H9 (cell line): ENCODE data around the gene ACTN1. TPM values are rescaled to one million over a fixed set of nuclear protein-coding genes. Genes with fewer than 3 reads are reported as not detected.

Experiments used
- DNase-seq: peaks from one replicate; pipeline ENCODE4 v3.0.0-alpha.2; 2017
- H2AFZ ChIP-seq: one replicate; pipeline ENCODE4 v1.6.1; 2013; ENCODE audit warnings: mild to moderate bottlenecking, low read length, control low read depth, moderate library complexity
- H2AK5ac ChIP-seq: 2 replicates; pipeline ENCODE4 v1.6.1; 2013; ENCODE audit warnings: low read length, control low read depth, mixed read lengths; ENCODE audit not compliant: insufficient read length
- H2BK120ac ChIP-seq: one replicate; pipeline ENCODE4 v1.6.1; 2013; ENCODE audit warnings: low read depth, mild to moderate bottlenecking, low read length, control low read depth, inconsistent platforms; ENCODE audit not compliant: poor library complexity, severe bottlenecking
- H2BK12ac ChIP-seq: 2 replicates; pipeline ENCODE4 v1.6.1; 2013; ENCODE audit warnings: low read length, control low read depth, mixed read lengths, low read depth; ENCODE audit not compliant: insufficient read length
- H2BK15ac ChIP-seq: 2 replicates; pipeline ENCODE4 v1.6.1; 2013; ENCODE audit warnings: low read depth, low read length, control low read depth
- H2BK20ac ChIP-seq: one replicate; pipeline ENCODE4 v1.6.1; 2013; ENCODE audit warnings: low read depth, mild to moderate bottlenecking, low read length, control low read depth, inconsistent platforms; ENCODE audit not compliant: poor library complexity, severe bottlenecking
- H2BK5ac ChIP-seq: 2 replicates; pipeline ENCODE4 v1.6.1; 2013; ENCODE audit warnings: low read length, control low read depth, mixed read lengths; ENCODE audit not compliant: insufficient read length
- H3K14ac ChIP-seq: 2 replicates; pipeline ENCODE4 v1.6.1; 2013; ENCODE audit warnings: low read length, control low read depth; ENCODE audit not compliant: insufficient read depth
- H3K18ac ChIP-seq: 2 replicates; pipeline ENCODE4 v1.6.1; 2013; ENCODE audit warnings: low read depth, mild to moderate bottlenecking, mixed read lengths, low read length, control low read depth; ENCODE audit not compliant: insufficient read length
- H3K23ac ChIP-seq: 2 replicates; pipeline ENCODE4 v1.6.1; 2013; ENCODE audit warnings: low read length, control low read depth, mixed read lengths, low read depth; ENCODE audit not compliant: insufficient read length
- H3K23me2 ChIP-seq: 2 replicates; pipeline ENCODE4 v1.6.1; 2013; ENCODE audit warnings: low read depth, mild to moderate bottlenecking, mixed read lengths, low read length, control low read depth; ENCODE audit not compliant: insufficient read length, poor library complexity, severe bottlenecking
- H3K27ac ChIP-seq: 2 replicates; pipeline ENCODE4 v1.5.1; 2013; ENCODE audit warnings: low read length, control low read depth, mixed read lengths, low read depth; ENCODE audit not compliant: insufficient read length
- H3K27me3 ChIP-seq: 2 replicates; pipeline ENCODE4 v1.6.1; 2013; ENCODE audit warnings: low read length, control low read depth, inconsistent platforms; ENCODE audit not compliant: insufficient read depth
- H3K4ac ChIP-seq: 2 replicates; pipeline ENCODE4 v1.6.1; 2013; ENCODE audit warnings: low read depth, mild to moderate bottlenecking, control low read depth, inconsistent platforms, low read length, moderate library complexity
- H3K4me1 ChIP-seq: 2 replicates; pipeline ENCODE4 v1.6.1; 2013; ENCODE audit warnings: low read length, control low read depth, inconsistent platforms; ENCODE audit not compliant: insufficient read depth
- H3K4me2 ChIP-seq: 2 replicates; pipeline ENCODE4 v1.6.1; 2013; ENCODE audit warnings: low read length, control low read depth, mixed read lengths; ENCODE audit not compliant: insufficient read length, insufficient read depth
- H3K56ac ChIP-seq: 2 replicates; pipeline ENCODE4 v1.6.1; 2013; ENCODE audit warnings: low read depth, mild to moderate bottlenecking, mixed read lengths, low read length, control low read depth; ENCODE audit not compliant: insufficient read length
- H3K79me1 ChIP-seq: 2 replicates; pipeline ENCODE4 v1.6.1; 2013; ENCODE audit warnings: low read depth, mild to moderate bottlenecking, moderate library complexity, low read length, control low read depth, inconsistent platforms; ENCODE audit not compliant: insufficient read depth, poor library complexity, severe bottlenecking
- H3K79me2 ChIP-seq: 2 replicates; pipeline ENCODE4 v1.6.1; 2013; ENCODE audit warnings: low read length, control low read depth, inconsistent platforms; ENCODE audit not compliant: insufficient read depth
- H3K9ac ChIP-seq: 2 replicates; pipeline ENCODE4 v1.6.1; 2013; ENCODE audit warnings: low read length, control low read depth, mixed read lengths; ENCODE audit not compliant: insufficient read length; ENCODE audit errors: extremely low read depth
- H3K9me3 ChIP-seq: one replicate; pipeline ENCODE4 v1.6.1; 2013; ENCODE audit warnings: low read depth, low read length, inconsistent platforms; ENCODE audit not compliant: control insufficient read depth
- H3T11ph ChIP-seq: one replicate; pipeline ENCODE4 v1.6.1; 2013; ENCODE audit warnings: mild to moderate bottlenecking, low read length, control low read depth, inconsistent platforms
- H4K20me1 ChIP-seq: one replicate; pipeline ENCODE4 v1.6.1; 2013; ENCODE audit not compliant: control insufficient read depth, insufficient read length, insufficient read depth
- H4K5ac ChIP-seq: 2 replicates; pipeline ENCODE4 v1.6.1; 2013; ENCODE audit warnings: low read depth, mild to moderate bottlenecking, mixed read lengths, low read length, control low read depth; ENCODE audit not compliant: insufficient read length
- H4K8ac ChIP-seq: replicated peaks from 2 replicates; pipeline ENCODE4 v1.6.1; 2013; ENCODE audit warnings: low read length, control low read depth, mixed read lengths, low read depth; ENCODE audit not compliant: insufficient read length
- H4K91ac ChIP-seq: 2 replicates; pipeline ENCODE4 v1.6.1; 2013; ENCODE audit warnings: low read depth, mild to moderate bottlenecking, moderate library complexity, mixed read lengths, low read length, control low read depth; ENCODE audit not compliant: insufficient read length
- H3K27ac Mint-ChIP-seq, 3 experiments: 2 replicates in 2 of 3; 3 replicates in 1 of 3; pipeline ENCODE4 v1.8.0; 2020 to 2021; ENCODE audit warnings: mixed read lengths in 3 of 3, mild to moderate bottlenecking in 1 of 3, moderate library complexity in 1 of 3
- H3K27me3 Mint-ChIP-seq: 2 replicates; pipeline ENCODE4 v1.8.0; 2021; ENCODE audit warnings: low read depth, mild to moderate bottlenecking, moderate library complexity, mixed read lengths
- H3K36me3 Mint-ChIP-seq, 3 experiments: 2 replicates in 2 of 3; 3 replicates in 1 of 3; pipeline ENCODE4 v1.8.0; 2020 to 2021; ENCODE audit warnings: low read depth in 3 of 3, mixed read lengths in 3 of 3; ENCODE audit not compliant: insufficient read depth in 1 of 3
- H3K4me1 Mint-ChIP-seq, 2 experiments: 2 replicates each; pipeline ENCODE4 v1.8.0; 2020; ENCODE audit warnings: mixed read lengths in 2 of 2
- H3K4me3 Mint-ChIP-seq, 2 experiments: 2 replicates in 1 of 2; 3 replicates in 1 of 2; pipeline ENCODE4 v1.8.0; 2020 to 2021; ENCODE audit warnings: mild to moderate bottlenecking in 2 of 2, mixed read lengths in 2 of 2, moderate library complexity in 1 of 2
- H3K9me3 Mint-ChIP-seq, 2 experiments: 2 replicates in 1 of 2; 3 replicates in 1 of 2; pipeline ENCODE4 v1.8.0; 2020; ENCODE audit warnings: mild to moderate bottlenecking in 2 of 2, mixed read lengths in 2 of 2, moderate library complexity in 1 of 2
- WGBS: extraction: QIAGEN DNeasy Blood & Tissue Kit; methylation state at CpG from one replicate; pipeline ENCODE4 v1.1.7; 2013; ENCODE audit warnings: missing lambda C conversion rate, low lambda C conversion rate, mixed read lengths; ENCODE audit not compliant: insufficient read length; ENCODE audit errors: extremely low coverage; 5-methylcytosine and 5-hydroxymethylcytosine counted together
- total RNA-seq: library from RNA; stranded (reverse); gene quantifications from 2 replicates; pipeline ENCODE4 v1.2.1, GENCODE V29; 2021
- TF ChIP-seq, protein P1 (sequence below): fragments of 200-600 bp; sonication (generic); conservative IDR thresholded peaks from 3 replicates; pipeline ENCODE4 v1.8.0; 2021; ENCODE audit warnings: antibody characterized with exemption, mild to moderate bottlenecking

Gene ACTN1
- total RNA-seq, 1 experiment from 2014 or later = 219 TPM

GRCh38 chr14:68885226-68886108 lies 93.6 kb downstream of the ACTN1 start:
- Histone ChIP-seq H3T11ph (no peak overlapping the region), H4K8ac (no peak overlapping the region), H4K20me1 (no peaks in the 10 kb centered on the region), H3K79me1 (no peaks in the 10 kb centered on the region), H3K56ac (no peak overlapping the region), H2AFZ (no peak overlapping the region), H3K4me1 (no peaks in the 10 kb centered on the region), H3K9ac (no peak overlapping the region), H4K91ac (no peak overlapping the region), H2BK15ac (no peak overlapping the region), H2BK5ac (no peak overlapping the region), H3K23ac (no peak overlapping the region), H3K4me2 (no peak overlapping the region), H3K27ac (no peak overlapping the region), H2BK20ac (no peak overlapping the region), H3K4ac (no peak overlapping the region), H2BK120ac (no peak overlapping the region), H4K5ac (no peak overlapping the region), H3K14ac (no peak overlapping the region; the same call in 1 of the 2 replicates), H3K9me3 (no peaks in the 10 kb centered on the region), H3K79me2 (no peaks in the 10 kb centered on the region), H2BK12ac (no peak overlapping the region), H2AK5ac (no peak overlapping the region), H3K23me2 (no peaks in the 10 kb centered on the region), H3K18ac (no peak overlapping the region), H3K27me3 (no peaks in the 10 kb centered on the region)
- peaks cover 51 to 94% (median 83%) of the 10 kb centered on the region in 3 experiments for H3K36me3 Mint-ChIP-seq
- H3K27me3 Mint-ChIP-seq = no peaks in the 10 kb centered on the region
- H3K9me3 Mint-ChIP-seq = no peaks in the 10 kb centered on the region; a peak in 1 of 5 replicates
- H3K4me3 Mint-ChIP-seq = no peak overlapping the region
- no peaks in the 10 kb centered on the region for H3K4me1 Mint-ChIP-seq
- no peak for DNase-seq
- TF ChIP-seq, protein P1, sequence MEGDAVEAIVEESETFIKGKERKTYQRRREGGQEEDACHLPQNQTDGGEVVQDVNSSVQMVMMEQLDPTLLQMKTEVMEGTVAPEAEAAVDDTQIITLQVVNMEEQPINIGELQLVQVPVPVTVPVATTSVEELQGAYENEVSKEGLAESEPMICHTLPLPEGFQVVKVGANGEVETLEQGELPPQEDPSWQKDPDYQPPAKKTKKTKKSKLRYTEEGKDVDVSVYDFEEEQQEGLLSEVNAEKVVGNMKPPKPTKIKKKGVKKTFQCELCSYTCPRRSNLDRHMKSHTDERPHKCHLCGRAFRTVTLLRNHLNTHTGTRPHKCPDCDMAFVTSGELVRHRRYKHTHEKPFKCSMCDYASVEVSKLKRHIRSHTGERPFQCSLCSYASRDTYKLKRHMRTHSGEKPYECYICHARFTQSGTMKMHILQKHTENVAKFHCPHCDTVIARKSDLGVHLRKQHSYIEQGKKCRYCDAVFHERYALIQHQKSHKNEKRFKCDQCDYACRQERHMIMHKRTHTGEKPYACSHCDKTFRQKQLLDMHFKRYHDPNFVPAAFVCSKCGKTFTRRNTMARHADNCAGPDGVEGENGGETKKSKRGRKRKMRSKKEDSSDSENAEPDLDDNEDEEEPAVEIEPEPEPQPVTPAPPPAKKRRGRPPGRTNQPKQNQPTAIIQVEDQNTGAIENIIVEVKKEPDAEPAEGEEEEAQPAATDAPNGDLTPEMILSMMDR = no peak
- WGBS = no CpG with 5 or more reads among the region's 22 CpGs
- H3K27ac Mint-ChIP-seq = no peak overlapping the region
